T47D (cell line): Measurements from ENCODE around the gene ADARB2.

Source experiments
- DNase-seq, 2 experiments: peaks; one replicate each; pipeline versions ENCODE4 v3.0.0 to v3.0.0-alpha.2; 2011 to 2012; ENCODE audit warnings: low read depth in 1 of 2, low spot score in 1 of 2
- JUND ChIP-seq: IDR thresholded peaks from 2 replicates; pipeline ENCODE4 v1.6.1; 2012; ENCODE audit warnings: low read depth
- in situ Hi-C: cut with HindIII; loops from 2 replicates; pipeline ENCODE4 v1.10.0; 2016; ENCODE audit warnings: low sequenced_read_pairs, low pct_unique_long_range_greater_than_20kb

ADARB2 gene

GRCh38 chr10:1661859-1662437 is 75.4 kb downstream of the ADARB2 start:
- TF ChIP-seq JUND = no peak
- in situ Hi-C loops = no loop called here
- DNase-seq = no peak

DNA sequence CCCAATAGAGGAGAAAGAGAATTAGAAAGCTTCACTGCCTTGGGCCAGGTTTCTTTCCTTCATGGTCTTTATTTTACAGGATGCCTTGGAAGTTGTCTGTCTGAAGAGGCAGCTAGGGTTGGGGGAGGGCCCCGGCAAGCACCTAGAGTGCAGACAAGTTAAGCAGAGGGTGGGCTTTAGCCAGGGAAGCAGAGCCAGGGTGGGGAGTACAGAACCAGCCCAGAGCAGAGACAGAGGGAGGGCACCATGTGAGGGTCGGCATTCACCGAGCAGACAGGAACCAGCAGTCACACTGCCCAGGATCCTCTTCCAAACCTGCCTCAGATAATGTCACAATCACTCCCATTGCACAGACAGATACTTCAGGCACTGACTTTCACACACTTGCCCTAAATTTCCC is 75.9 kb downstream of the ADARB2 start:
- DNase-seq = no peak
- in situ Hi-C loops = no loop called here
- no peak for TF ChIP-seq JUND

GRCh38 chr10:1660815-1661214 is 76.5 kb downstream of the ADARB2 start:
- no peak for TF ChIP-seq JUND
- no peak for DNase-seq
- in situ Hi-C loops = no loop called here

GRCh38 chr10:1660386-1660785 is 76.9 kb downstream of the ADARB2 start:
- no peak for DNase-seq
- TF ChIP-seq JUND = no peak
- in situ Hi-C loops = no loop called here

GRCh38 chr10:1659221-1659791 is 78.0 kb downstream of the ADARB2 start:
- in situ Hi-C loops = no loop called here
- DNase-seq = no peak
- no peak for TF ChIP-seq JUND

DNA sequence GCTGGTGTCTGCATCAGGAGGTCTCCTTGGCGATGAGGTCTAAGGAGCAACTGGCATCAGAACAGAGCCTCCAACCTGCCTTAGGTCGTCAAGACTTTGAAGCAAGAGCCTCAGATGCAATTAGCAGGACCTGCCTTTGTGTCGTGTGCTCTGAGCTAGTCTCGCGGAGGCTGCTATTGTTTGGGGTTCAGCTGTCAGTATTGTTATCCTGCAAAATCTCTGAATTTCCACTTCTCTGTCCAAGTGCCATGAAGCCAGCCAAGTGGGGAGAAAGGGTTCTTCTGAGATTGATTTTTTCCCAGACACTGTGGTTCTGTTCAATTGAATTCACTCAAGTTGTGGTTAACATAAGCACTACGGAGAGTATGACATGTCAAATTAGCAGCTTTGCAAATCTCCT is 78.7 kb downstream of the ADARB2 start:
- DNase-seq = no peak
- TF ChIP-seq JUND = no peak
- in situ Hi-C loops = no loop called here

DNA sequence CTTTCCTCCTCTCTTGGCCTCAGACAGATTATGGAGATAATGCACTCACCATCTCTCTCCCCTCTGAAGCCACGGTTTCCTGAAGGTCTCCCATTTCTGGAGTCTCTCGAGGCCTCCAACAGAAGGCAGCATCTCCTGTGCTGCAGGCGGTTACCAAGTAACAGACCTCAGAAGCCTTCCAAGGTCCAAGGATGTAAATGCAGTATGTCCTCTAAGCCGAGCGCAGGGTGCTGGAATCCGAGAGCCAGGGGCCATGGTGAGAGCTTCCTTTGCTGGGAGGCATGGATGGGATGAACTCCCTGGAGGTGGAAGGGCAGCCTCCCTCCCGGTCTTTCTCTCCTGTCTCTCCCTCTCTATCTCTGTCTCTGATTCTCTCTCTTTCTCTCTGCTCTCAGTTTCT is 79.8 kb downstream of the ADARB2 start:
- in situ Hi-C loops = no loop called here
- no peak for DNase-seq
- TF ChIP-seq JUND = no peak

GRCh38 chr10:1655367-1655766 is 82.0 kb downstream of the ADARB2 start:
- in situ Hi-C loops = no loop called here
- DNase-seq = no peak
- no peak for TF ChIP-seq JUND

- in situ Hi-C loops = no loop called here
- no peak for TF ChIP-seq JUND
- DNase-seq = no peak
These were observed 82.4 kb downstream of the ADARB2 start for GRCh38 chr10:1654811-1655356.

- no peak for DNase-seq
- TF ChIP-seq JUND = no peak
- in situ Hi-C loops = no loop called here
These were observed 83.1 kb downstream of the ADARB2 start for GRCh38 chr10:1654247-1654646.

DNA sequence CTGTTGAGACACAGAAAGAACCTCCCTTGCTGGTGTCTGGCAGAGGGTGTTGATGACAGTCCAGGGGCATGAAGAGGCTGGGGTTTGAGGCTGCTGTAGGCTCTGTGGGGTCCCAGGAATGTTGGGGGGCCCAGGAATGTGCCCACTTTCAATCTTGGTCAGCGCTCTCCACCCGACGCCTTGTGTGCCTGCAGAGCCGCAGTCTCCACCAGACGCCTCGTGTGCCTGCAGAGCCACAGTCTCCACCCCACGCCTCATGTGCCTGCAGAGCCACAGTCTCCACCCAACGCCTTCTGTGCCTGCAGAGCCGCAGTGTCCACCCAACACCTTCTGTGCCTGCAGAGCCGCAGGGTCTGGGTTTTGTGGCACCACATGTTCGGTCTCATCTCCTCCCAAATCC is 84.0 kb downstream of the ADARB2 start:
- in situ Hi-C loops = no loop called here
- DNase-seq = no peak
- TF ChIP-seq JUND = no peak

- DNase-seq = no peak
- in situ Hi-C loops = no loop called here
- no peak for TF ChIP-seq JUND
These were observed 85.2 kb downstream of the ADARB2 start for GRCh38 chr10:1652151-1652550.

GRCh38 chr10:1651270-1651966 is 85.9 kb downstream of the ADARB2 start:
- in situ Hi-C loops = no loop called here
- no peak for TF ChIP-seq JUND
- no peak for DNase-seq
